K562 (cell line): Measurements from ENCODE around the gene DGCR2. TPM values are rescaled to one million over a fixed set of nuclear protein-coding genes. Genes with fewer than 3 reads are reported as not detected.
A peak's percentile ranks its signal among the peaks of the same experiment; 100 is the strongest.

Experiments used
- ATF6 ChIP-seq: sonication (generic); formaldehyde crosslinking; IDR thresholded peaks from 2 replicates; pipeline ENCODE4 v1.4.0; 2020; ENCODE audit warnings: mild to moderate bottlenecking, missing genetic modification reagents
- CHCHD3 ChIP-seq: fragments of 250-450 bp; sonication (Bioruptor Pico); IDR thresholded peaks from 2 replicates; pipeline ENCODE4 v2.1.2; 2022; ENCODE audit warnings: mild to moderate bottlenecking
- CREB3 ChIP-seq: fragments of 450-650 bp; conservative IDR thresholded peaks from 2 replicates; pipeline ENCODE4 v1.6.1; 2016; ENCODE audit warnings: missing genetic modification characterization, low read depth, mild to moderate bottlenecking, missing compliant biosample characterization, moderate library complexity
- CREM ChIP-seq: IDR thresholded peaks from 2 replicates; pipeline ENCODE4 v1.6.1; 2014; ENCODE audit warnings: antibody characterized with exemption, low read depth
- E2F6 ChIP-seq, 2 experiments: IDR thresholded peaks; 2 replicates each; pipeline ENCODE4 v1.6.1; 2011; ENCODE audit warnings: borderline replicate concordance in 1 of 2, control low read depth in 1 of 2, low read depth in 1 of 2, low read length in 1 of 2, mild to moderate bottlenecking in 1 of 2, mixed read lengths in 1 of 2, moderate library complexity in 1 of 2; ENCODE audit not compliant: insufficient read depth in 1 of 2, insufficient read length in 1 of 2, poor library complexity in 1 of 2, severe bottlenecking in 1 of 2; ENCODE audit errors: extremely low read depth in 1 of 2
- ELK3 ChIP-seq: fragments of 450-650 bp; formaldehyde crosslinking; IDR thresholded peaks from 2 replicates; pipeline ENCODE4 v1.4.0; 2020; ENCODE audit warnings: mild to moderate bottlenecking
- HMBOX1 ChIP-seq: sonication (generic); IDR thresholded peaks from 2 replicates; pipeline ENCODE4 v1.6.1; 2016
- NCOA1 ChIP-seq: fragments of 450-650 bp; IDR thresholded peaks from 2 replicates; pipeline ENCODE4 v1.6.1; 2016; ENCODE audit warnings: low read depth
- PURB ChIP-seq: sonication (generic); formaldehyde crosslinking; IDR thresholded peaks from 2 replicates; pipeline ENCODE4 v1.9.0; 2021; ENCODE audit warnings: low read depth, mild to moderate bottlenecking, missing genetic modification reagents
- SAFB2 ChIP-seq: fragments of 200-400 bp; formaldehyde crosslinking; IDR thresholded peaks from 2 replicates; pipeline ENCODE4 v1.6.1; 2018; ENCODE audit warnings: borderline replicate concordance, low read length, low read depth, moderate library complexity; ENCODE audit not compliant: severe bottlenecking
- SETDB1 ChIP-seq: IDR thresholded peaks from one replicate; pipeline ENCODE4 v1.6.1; 2012; ENCODE audit warnings: low read length, control low read depth, inconsistent platforms
- SIN3B ChIP-seq: fragments of 450-650 bp; IDR thresholded peaks from 2 replicates; pipeline ENCODE4 v1.6.1; 2017; ENCODE audit warnings: low read depth, mild to moderate bottlenecking, moderate library complexity
- SMARCA5 ChIP-seq: fragments of 450-650 bp; IDR thresholded peaks from 2 replicates; pipeline ENCODE4 v1.6.1; 2016
- ZBTB49 ChIP-seq: sonication (generic); formaldehyde crosslinking; IDR thresholded peaks from 2 replicates; pipeline ENCODE4 v1.8.0; 2022; ENCODE audit warnings: missing genetic modification reagents, mild to moderate bottlenecking, borderline replicate concordance
- ZBTB8A ChIP-seq: fragments of 450-650 bp; IDR thresholded peaks from 2 replicates; pipeline ENCODE4 v1.6.1; 2018; ENCODE audit warnings: mild to moderate bottlenecking, moderate library complexity; ENCODE audit not compliant: partially characterized antibody
- ZKSCAN3 ChIP-seq: fragments of 250-450 bp; sonication (Bioruptor Pico); IDR thresholded peaks from 2 replicates; pipeline ENCODE4 v1.4.0; 2020
- ZNF232 ChIP-seq: sonication (generic); formaldehyde crosslinking; IDR thresholded peaks from 2 replicates; pipeline ENCODE4 v1.8.0; 2022; ENCODE audit warnings: mild to moderate bottlenecking, missing genetic modification reagents
- ZNF347 ChIP-seq: fragments of 450-650 bp; formaldehyde crosslinking; IDR thresholded peaks from 2 replicates; pipeline ENCODE4 v1.4.0; 2020; ENCODE audit warnings: low read depth, mild to moderate bottlenecking, moderate library complexity
- polyA plus RNA-seq, 8 experiments: library from polyadenylated mRNA; depleted of rRNA in 4 of 8; stranded (reverse) in 5 of 8; unstranded in 3 of 8; fragments of >200 nt; fragmentation: Nextera tagmentation in 2 of 8; fragmentation: Illumina TruSeq in 1 of 8; extraction: Ambion mirVana in 2 of 8; extraction: Trizol in 1 of 8; gene quantifications; 2 replicates each; pipeline versions ENCODE4 v1.2.1 to v1.2.3, GENCODE V29; 2011 to 2014; ENCODE audit warnings: inconsistent platforms in 1 of 8, missing spikeins in 1 of 8
- total RNA-seq, 7 experiments: library from RNA; depleted of rRNA in 6 of 7; stranded (reverse); fragments of >200 nt in 6 of 7; fragmentation: Illumina TruSeq in 2 of 7; extraction: Trizol in 2 of 7; gene quantifications; 2 replicates each; pipeline versions ENCODE4 v1.2.1 to v1.2.3, GENCODE V29; 2011 to 2021; ENCODE audit warnings: low replicate concordance in 1 of 7

The DGCR2 gene
- total and polyA plus RNA-seq, 9 of the 15 experiments (the other 6 are each of a cell fraction or from before 2014, with no cell fraction given) = 0.69 to 101 (median 56.4) TPM

DNA sequence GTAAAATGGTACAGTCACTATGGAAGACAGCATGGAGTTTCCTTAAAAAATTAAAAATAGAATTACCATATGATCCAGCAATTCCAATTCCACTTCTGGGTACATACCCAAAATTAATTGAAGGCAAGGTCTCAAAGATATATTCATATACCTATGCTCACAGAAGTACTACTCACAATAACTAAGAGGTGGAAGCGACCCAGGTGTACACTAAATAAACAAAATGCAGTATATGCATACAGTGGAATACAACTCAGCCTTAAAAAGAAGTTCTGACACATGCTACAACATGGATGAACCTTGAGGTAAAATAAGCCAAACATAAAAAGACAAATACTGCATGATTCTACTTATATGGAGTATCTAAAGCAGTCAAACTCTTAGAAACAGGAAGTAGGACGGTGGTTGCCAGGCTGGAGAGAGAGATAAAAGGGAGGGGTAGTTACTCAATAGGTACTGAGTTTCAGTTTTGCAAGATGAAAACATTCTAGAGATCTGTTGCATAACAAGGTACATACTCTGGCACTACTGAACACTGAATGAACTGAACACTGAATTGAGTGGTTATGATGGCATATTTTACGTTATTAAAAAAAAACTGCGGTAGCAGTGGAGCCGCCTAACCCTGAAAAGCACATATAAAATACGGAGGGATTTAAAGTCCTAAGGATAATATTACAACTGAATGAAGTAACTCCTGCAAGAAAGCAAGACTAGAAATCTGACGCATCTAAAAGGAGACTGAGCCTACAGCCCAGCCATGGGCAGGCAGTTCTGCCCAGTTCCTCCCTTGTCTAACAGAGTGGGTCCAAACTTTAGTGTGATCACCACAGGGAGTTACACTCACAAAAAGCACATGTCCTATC, 12.8 kb downstream of the DGCR2 start (continued):
- TF ChIP-seq ELK3 (peak; percentile 89), CREM (no peak), ZKSCAN3 (CRISPR knock-in tag) (0 out of 2 replicates have a peak, but pooled peaks have one; percentile 68), ATF6 (no peak), SAFB2 (no peak), E2F6 (IDR thresholded peaks at IDR 0.05; ENCODE audit: borderline replicate concordance in 1 of 2, extremely low read depth in 1 of 2, insufficient read depth in 1 of 2, insufficient read length in 1 of 2, low read depth in 1 of 2, low read length in 1 of 2, poor library complexity in 1 of 2, severe bottlenecking in 1 of 2) (no peak), ZBTB8A (no peak), SMARCA5 (no peak), CHCHD3 (CRISPR knock-in tag) (0 out of 2 replicates have a peak, but pooled peaks have one; percentile 60), CREB3 (tag) (no peak; the same call in 1 of the 2 replicates), ZBTB49 (CRISPR knock-in tag) (peak; percentile 22; the same call in 1 of the 2 replicates), PURB (no peak), ZNF347 (peak; percentile 70; the same call in 1 of the 2 replicates), NCOA1 (peak; percentile 88; the same call in 1 of the 2 replicates), SIN3B (0 out of 2 replicates have a peak, but pooled peaks have one; percentile 24), ZNF232 (CRISPR knock-in tag) (no peak; the same call in 1 of the 2 replicates), HMBOX1 (peak; percentile 86; the same call in 1 of the 2 replicates), SETDB1 (no peak)
